Measurements from ENCODE around the gene RNU1-2. TPM values are rescaled to one million over a fixed set of nuclear protein-coding genes. Genes with fewer than 3 reads are reported as not detected.
"Not testable (repeated sequence)": the region's sequence is repeated elsewhere in the genome, so short reads cannot be mapped to it uniquely, and the experiment has no call there.

The RNU1-2 gene
- total RNA-seq, 2 donors from 2014 or later: 1,100 to 1,278 TPM

DNA sequence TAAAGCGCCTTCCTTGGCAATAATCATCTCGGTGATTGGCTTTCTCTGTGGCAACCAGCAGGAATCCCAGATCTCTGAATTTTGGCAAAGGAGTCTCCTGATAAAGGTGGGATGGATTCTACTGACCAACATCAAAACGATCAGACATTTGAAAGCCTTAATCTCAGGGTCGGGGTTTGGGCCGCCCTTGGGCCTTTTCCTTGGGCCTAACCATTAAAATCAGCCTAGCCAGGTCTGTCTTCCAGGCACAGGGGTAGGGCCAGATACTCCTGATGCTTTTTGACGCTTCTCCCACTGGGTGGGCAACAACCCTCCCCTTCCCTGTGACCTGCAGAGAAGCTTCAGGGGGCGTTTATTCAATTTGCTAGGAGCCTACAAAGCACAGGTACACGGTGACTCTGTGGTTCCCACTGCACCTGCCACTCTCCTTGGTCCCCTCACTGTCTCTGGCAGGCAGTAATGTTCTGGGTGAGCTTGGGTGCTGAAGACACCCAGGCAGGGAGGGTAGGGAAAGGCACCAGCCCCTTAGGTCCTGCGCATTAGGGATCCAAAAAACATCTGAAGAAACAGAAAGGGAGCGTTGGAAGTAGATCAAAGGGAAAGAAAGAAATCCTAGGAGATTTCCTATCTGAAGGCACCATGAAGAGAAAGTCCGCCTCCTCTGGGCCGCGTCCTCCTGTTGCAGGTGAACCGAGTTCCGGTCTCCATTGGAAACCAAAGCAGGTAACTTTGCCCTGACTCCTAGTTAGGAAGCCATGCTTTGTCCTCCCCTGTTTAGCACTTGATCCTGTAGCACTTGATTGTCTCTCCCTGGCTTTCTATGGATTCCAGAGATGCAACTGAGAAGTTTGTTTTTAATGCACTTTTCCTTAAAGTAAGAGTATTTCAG is 12.3 kb downstream of the RNU1-2 start:
- peaks cover 20% of the 10 kb centered on the region for H3K4me1 Mint-ChIP-seq (ENCODE audit: low read depth)
- ATAC-seq (replicated peaks in 1 of 2) (no peak), DNase-seq (no peak)
- no peaks in the 10 kb centered on the region for H3K36me3 Mint-ChIP-seq (ENCODE audit: insufficient read depth in 2 of 2)
- H3K4me3 Mint-ChIP-seq: no peak overlapping the region
- peak overlapping the region; percentile 26 for H3K27ac Mint-ChIP-seq
- no peaks in the 10 kb centered on the region for H3K27me3 Mint-ChIP-seq (ENCODE audit: low read depth)
- no peaks in the 10 kb centered on the region for H3K9me3 Mint-ChIP-seq

GRCh38 chr1:16911851-16912721 is 16.3 kb downstream of the RNU1-2 start:
- not testable (repeated sequence) for H3K36me3 Mint-ChIP-seq (ENCODE audit: insufficient read depth in 2 of 2); H3K9me3 Mint-ChIP-seq; H3K27ac Mint-ChIP-seq; DNase-seq; ATAC-seq (replicated peaks in 1 of 2); H3K27me3 Mint-ChIP-seq (ENCODE audit: low read depth)
- Mint-ChIP-seq H3K4me1 (ENCODE audit: low read depth) (peaks cover 24% of the 10 kb centered on the region), H3K4me3 (peak overlapping the region in 1 of 2 donors; percentile 23)

GRCh38 chr1:16912742-16913141 is 17.0 kb downstream of the RNU1-2 start:
- Mint-ChIP-seq H3K4me3 (peak overlapping the region; percentile 82 to 96), H3K4me1 (ENCODE audit: low read depth) (peaks cover 24% of the 10 kb centered on the region)
- H3K27ac Mint-ChIP-seq; H3K36me3 Mint-ChIP-seq (ENCODE audit: insufficient read depth in 2 of 2); H3K9me3 Mint-ChIP-seq; ATAC-seq (replicated peaks in 1 of 2); DNase-seq; H3K27me3 Mint-ChIP-seq (ENCODE audit: low read depth): not testable (repeated sequence)

DNA sequence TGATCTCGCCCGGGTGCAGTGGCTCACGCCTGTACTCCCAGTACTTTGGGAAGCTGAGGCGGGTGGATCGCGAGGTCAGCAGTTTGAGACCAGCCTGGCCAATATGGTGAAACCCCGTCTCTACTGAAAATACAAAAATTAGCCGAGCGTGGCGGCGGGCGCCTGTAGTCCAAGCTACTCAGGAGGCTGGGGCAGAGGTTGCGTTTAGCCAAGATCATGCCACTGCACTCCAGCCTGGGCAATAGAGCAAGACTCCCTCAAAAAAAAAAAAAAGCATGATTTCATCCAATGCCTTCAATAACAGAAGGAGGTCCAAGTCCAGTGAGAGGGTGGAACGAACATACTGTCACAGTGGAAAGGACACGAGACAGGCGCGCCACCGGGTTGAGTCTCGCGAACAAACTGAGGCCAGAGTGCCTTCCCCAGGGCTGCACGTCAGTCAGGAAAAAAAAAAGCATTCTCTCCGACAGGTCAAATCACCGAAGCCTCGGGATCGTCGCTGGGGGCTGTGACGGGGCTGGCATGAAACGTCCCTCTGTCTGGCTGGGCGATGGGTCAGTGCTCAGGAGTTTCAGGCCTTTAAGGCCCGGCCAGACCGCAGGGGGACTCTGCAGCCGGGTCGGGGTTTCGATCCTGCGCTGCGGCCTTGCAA is 17.5 kb downstream of the RNU1-2 start:
- peak overlapping the region; percentile 82 to 96 for H3K4me3 Mint-ChIP-seq
- no peak overlapping the region for H3K27ac Mint-ChIP-seq
- no peaks in the 10 kb centered on the region for H3K27me3 Mint-ChIP-seq (ENCODE audit: low read depth)
- DNase-seq (no peak), ATAC-seq (replicated peaks in 1 of 2) (no peak)
- H3K9me3 Mint-ChIP-seq: no peaks in the 10 kb centered on the region
- peaks cover 24% of the 10 kb centered on the region for H3K4me1 Mint-ChIP-seq (ENCODE audit: low read depth)
- no peaks in the 10 kb centered on the region for H3K36me3 Mint-ChIP-seq (ENCODE audit: insufficient read depth in 2 of 2)

DNA sequence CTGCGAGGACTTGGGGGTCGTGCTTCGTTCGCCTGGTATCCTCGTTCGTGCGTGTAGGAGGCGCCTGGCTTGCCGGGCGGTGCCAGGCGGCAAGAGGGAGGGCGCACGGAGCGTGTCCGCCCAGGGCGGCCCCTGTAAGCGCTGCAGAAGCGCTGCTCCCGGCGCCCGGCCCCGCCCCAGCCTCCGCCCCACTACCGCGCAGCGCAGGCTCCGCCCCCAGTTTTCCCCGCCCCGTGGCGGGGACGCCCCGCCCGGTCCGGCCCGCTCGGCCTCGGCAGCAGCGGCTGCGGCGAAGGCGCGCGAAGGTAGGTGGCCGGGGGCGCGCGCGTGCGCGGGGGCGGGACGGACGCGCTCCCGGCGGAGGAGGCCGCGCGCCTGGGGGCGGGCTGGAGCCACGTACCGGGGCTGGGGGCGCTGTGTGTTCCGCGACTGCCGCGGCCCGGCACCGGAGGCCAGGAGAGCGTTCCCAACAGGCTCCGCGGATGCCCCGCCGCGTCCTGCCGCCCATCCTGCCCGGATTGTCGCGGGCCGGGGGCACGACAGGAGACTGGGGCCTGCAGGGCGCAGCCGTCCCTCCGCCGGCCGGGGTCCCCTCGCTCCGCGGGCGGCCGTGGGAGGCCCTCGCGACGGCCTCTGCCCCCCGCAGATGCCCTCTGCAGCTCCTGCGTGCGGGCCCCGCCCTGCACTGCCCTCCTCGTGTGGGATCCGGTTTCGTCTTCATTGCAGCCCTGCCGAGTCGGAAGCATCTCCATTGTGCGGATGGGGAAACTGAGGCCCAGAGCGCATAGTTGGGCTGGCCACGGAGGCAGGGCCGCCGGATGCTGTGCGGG is 18.3 kb downstream of the RNU1-2 start:
- Mint-ChIP-seq H3K4me3 (peak overlapping the region; percentile 95 to 96), H3K27me3 (ENCODE audit: low read depth) (no peaks in the 10 kb centered on the region), H3K27ac (peak overlapping the region; percentile 30), H3K9me3 (no peaks in the 10 kb centered on the region), H3K4me1 (ENCODE audit: low read depth) (peaks cover 24% of the 10 kb centered on the region), H3K36me3 (ENCODE audit: insufficient read depth in 2 of 2) (no peaks in the 10 kb centered on the region)
- peak; percentile 94 to 99 for DNase-seq
- ATAC-seq (replicated peaks in 1 of 2): peak; percentile 97

DNA sequence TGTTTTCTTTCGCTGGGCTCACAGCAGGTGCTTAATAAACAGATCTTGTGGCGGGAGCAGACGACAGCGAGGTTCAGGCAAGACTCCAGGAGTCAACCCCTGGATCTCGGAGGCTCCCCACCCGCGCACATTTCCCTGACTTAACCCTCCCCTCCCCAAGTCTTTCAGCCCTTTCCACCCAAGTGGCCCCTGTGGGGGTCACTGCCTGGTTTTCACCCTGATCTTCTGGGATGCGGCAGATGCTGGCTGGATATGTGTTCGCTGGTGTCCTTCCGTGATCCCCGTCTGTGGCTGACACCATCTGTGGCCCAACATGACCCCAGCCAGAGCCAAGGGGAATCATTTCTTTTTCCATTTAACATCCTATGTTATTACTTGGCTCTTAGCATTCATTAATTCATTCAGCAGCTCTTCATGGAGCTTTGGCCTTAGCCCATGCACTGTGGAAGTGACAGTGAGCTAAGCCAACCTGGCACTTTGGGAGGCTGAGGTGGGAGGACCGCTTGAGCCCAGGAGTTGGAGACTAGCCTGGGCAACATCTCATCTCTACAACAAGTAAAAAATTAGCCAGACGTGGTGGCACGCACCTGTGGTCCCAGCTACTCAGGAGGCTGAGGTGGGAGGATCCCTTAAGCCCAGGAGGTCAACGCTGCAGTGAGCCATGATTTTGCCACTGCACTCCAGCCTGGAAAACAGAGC is 19.3 kb downstream of the RNU1-2 start:
- ATAC-seq (replicated peaks in 1 of 2); H3K27me3 Mint-ChIP-seq (ENCODE audit: low read depth); DNase-seq; H3K36me3 Mint-ChIP-seq (ENCODE audit: insufficient read depth in 2 of 2); H3K9me3 Mint-ChIP-seq: not testable (repeated sequence)
- peaks cover 20% of the 10 kb centered on the region for H3K4me1 Mint-ChIP-seq (ENCODE audit: low read depth)
- H3K27ac Mint-ChIP-seq: peak overlapping the region; percentile 52
- H3K4me3 Mint-ChIP-seq: peak overlapping the region; percentile 95 to 96

- Mint-ChIP-seq H3K4me1 (ENCODE audit: low read depth) (peaks cover 19% of the 10 kb centered on the region), H3K27me3 (ENCODE audit: low read depth) (no peaks in the 10 kb centered on the region), H3K9me3 (no peaks in the 10 kb centered on the region), H3K36me3 (ENCODE audit: insufficient read depth in 2 of 2) (no peaks in the 10 kb centered on the region), H3K4me3 (peak overlapping the region; percentile 95 to 96), H3K27ac (peak overlapping the region; percentile 52)
- no peak for DNase-seq
- no peak for ATAC-seq (replicated peaks in 1 of 2)
These were observed 19.8 kb downstream of the RNU1-2 start for GRCh38 chr1:16915627-16915973.

DNA sequence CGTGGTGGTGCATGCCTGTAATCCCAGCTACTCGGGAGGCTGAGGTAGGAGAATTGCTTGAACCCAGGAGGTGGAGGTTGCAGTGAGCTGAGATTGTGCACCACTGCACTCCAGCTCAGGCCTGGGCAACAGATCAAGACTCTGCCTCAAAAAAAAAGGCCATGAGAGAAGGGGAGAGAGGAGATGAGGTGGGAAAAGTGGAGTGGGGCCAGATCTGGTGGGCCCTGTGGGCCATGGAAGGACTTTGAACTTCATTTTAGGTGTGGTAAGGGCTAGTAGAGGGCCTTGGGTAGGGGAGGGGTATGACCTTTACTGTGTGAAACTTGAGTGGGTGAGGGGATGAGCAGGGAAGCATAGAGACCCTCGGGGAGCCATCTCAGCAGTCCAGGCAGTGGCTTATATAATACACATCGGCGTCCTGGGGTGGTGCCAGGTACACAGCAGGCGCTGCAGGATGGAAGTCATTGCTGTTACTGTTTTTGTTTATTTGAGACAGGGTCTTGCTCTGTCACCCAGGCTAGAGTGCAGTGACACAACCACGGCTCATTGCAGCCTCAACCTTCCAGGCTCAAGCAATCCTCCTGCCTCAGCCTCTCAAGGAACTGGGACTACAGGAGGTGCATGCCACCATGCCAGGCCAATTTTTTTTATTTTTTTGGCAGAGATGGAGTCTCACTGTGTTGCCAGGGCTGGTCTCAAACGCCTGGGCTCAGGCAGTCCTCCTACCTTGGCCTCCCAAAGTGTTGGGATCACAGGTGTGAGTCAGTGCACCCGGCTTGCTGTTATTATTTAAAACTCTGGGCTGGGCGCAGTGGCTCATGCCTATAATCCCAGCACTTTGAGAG is 20.5 kb downstream of the RNU1-2 start:
- H3K27me3 Mint-ChIP-seq (ENCODE audit: low read depth); DNase-seq; H3K4me3 Mint-ChIP-seq; ATAC-seq (replicated peaks in 1 of 2); H3K36me3 Mint-ChIP-seq (ENCODE audit: insufficient read depth in 2 of 2); H3K9me3 Mint-ChIP-seq; H3K27ac Mint-ChIP-seq: not testable (repeated sequence)
- H3K4me1 Mint-ChIP-seq (ENCODE audit: low read depth): peaks cover 22% of the 10 kb centered on the region

DNA sequence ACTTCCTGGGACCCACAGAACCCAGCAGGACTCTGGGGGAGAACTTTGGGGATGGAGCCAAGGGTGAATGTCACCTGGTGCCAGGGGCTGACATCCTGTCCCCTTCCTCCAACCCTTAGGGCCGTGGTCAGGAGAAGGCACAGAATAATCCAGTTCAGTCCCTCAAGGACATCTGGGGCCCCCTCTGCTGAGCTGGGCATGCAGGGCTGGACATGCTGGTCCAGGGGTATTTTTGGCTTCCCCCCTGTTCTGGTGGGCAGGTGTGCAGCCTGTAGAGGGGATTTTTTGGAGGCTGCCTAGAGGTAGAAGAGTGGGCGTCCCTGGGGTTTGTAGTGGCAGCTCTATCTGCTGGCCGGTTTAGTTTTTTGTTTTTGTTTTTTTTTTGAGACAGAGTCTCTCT is 22.6 kb downstream of the RNU1-2 start:
- no peak for DNase-seq
- Mint-ChIP-seq H3K4me1 (ENCODE audit: low read depth) (peaks cover 30% of the 10 kb centered on the region), H3K27ac (no peak overlapping the region), H3K27me3 (ENCODE audit: low read depth) (no peaks in the 10 kb centered on the region), H3K4me3 (no peak overlapping the region), H3K36me3 (ENCODE audit: insufficient read depth in 2 of 2) (no peaks in the 10 kb centered on the region), H3K9me3 (no peaks in the 10 kb centered on the region)
- no peak for ATAC-seq (replicated peaks in 1 of 2)

GRCh38 chr1:16918936-16919665 is 23.3 kb downstream of the RNU1-2 start:
- not testable (repeated sequence) for H3K27ac Mint-ChIP-seq; ATAC-seq (replicated peaks in 1 of 2)

DNA sequence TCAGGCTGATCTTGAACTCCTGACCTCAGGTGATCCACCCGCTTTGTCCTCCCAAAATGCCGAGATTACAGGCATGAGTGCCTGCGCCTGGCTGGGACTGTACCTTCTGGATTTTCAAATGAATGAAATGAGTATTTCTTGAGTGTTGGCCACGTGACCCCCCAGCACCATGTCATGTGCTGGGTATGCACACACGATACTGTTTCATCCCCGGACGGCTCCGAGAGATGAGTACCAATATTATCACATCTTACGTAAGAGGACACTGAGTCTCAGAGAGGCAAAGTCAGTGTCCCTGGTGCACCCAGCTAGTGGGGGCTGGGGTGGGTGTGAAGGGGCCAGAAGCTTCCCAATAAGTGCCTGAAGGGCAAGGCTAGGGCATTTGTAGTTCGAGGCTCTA is 25.2 kb downstream of the RNU1-2 start:
- peaks cover 20% of the 10 kb centered on the region for H3K4me1 Mint-ChIP-seq (ENCODE audit: low read depth)

More at GRCh38 chr1:16918936-16919665, 23.3 kb downstream of the RNU1-2 start:
- H3K27me3 Mint-ChIP-seq (ENCODE audit: low read depth); H3K36me3 Mint-ChIP-seq (ENCODE audit: insufficient read depth in 2 of 2); H3K4me3 Mint-ChIP-seq; H3K9me3 Mint-ChIP-seq; DNase-seq: not testable (repeated sequence)
- peaks cover 26% of the 10 kb centered on the region for H3K4me1 Mint-ChIP-seq (ENCODE audit: low read depth)

More for the DNA sequence above, 25.2 kb downstream of the RNU1-2 start:
- DNase-seq: no peak
- no peak for ATAC-seq (replicated peaks in 1 of 2)
- no peak overlapping the region for H3K27ac Mint-ChIP-seq
- H3K9me3 Mint-ChIP-seq: no peaks in the 10 kb centered on the region
- no peaks in the 10 kb centered on the region for H3K36me3 Mint-ChIP-seq (ENCODE audit: insufficient read depth in 2 of 2)
- no peaks in the 10 kb centered on the region for H3K27me3 Mint-ChIP-seq (ENCODE audit: low read depth)
- peak overlapping the region in 1 of 2 donors; percentile 86 for H3K4me3 Mint-ChIP-seq

Measured in activated T-cell treated with anti-CD3 and anti-CD28 coated beads, Interleukin-2, amount 50 U/mL, for 72 hours (primary cell).